ENCODE results near the gene PCDH12.

DNA sequence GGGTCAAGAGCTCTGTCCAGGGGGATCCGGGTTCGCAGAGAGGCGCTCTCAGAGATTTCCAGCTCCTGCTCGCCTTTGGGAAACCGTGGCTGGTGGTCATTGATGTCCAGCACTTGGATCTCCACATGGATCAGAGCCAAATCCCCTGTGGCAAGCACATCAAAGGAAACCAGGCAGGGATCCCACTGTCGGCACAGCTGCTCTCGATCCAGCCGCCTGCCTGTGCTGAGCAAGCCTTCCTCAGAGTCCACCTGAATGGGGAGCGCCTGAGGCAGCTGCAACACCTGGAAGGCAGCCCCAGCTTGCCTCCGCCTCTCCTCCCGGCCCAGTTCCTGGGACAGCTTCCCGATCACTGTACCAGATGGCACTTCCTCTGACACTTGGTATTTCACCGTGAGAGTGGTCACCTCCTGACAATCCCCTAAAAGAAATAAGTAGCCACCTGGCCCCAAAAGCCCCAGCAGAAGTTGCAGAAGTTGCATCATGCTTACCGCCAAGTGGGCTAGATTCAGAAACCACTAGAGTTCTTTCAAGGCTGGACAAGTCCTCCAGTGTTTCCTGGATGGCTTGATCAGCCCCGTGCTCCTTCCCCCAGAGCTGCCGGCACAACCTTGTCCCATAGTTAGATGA is 520 bp downstream of the PCDH12 start:
- TF ChIP-seq, protein P1, sequence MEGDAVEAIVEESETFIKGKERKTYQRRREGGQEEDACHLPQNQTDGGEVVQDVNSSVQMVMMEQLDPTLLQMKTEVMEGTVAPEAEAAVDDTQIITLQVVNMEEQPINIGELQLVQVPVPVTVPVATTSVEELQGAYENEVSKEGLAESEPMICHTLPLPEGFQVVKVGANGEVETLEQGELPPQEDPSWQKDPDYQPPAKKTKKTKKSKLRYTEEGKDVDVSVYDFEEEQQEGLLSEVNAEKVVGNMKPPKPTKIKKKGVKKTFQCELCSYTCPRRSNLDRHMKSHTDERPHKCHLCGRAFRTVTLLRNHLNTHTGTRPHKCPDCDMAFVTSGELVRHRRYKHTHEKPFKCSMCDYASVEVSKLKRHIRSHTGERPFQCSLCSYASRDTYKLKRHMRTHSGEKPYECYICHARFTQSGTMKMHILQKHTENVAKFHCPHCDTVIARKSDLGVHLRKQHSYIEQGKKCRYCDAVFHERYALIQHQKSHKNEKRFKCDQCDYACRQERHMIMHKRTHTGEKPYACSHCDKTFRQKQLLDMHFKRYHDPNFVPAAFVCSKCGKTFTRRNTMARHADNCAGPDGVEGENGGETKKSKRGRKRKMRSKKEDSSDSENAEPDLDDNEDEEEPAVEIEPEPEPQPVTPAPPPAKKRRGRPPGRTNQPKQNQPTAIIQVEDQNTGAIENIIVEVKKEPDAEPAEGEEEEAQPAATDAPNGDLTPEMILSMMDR (IDR thresholded peaks at IDR 0.05; ENCODE audit: low read depth, low read length, poor library complexity, severe bottlenecking) = no peak
- no peak for TF ChIP-seq EZH2phosphoT487 (IDR thresholded peaks at IDR 0.05; ENCODE audit: borderline replicate concordance, low read length)
